Mucosa of descending colon (tissue), 3 donors: ENCODE results near the gene SPIRE1. TPM values are rescaled to one million over a fixed set of nuclear protein-coding genes. Genes with fewer than 3 reads are reported as not detected.
"Not testable (repeated sequence)": the region's sequence is repeated elsewhere in the genome, so short reads cannot be mapped to it uniquely, and the experiment has no call there.

Experiments used
- ATAC-seq: fragments of 200-7000 bp; cut with Tn5 transposase; one replicate; pipeline ENCODE4 v1.9.1; 2020; ENCODE audit warnings: mild to moderate bottlenecking, moderate library complexity
- DNase-seq, 3 donors: peaks; one replicate each; pipeline ENCODE4 v3.0.0-alpha.2; 2020
- H3K36me3 ChIP-seq: fragments of 200-600 bp; one replicate; pipeline ENCODE4 v1.8.0; 2021; ENCODE audit warnings: low read depth, mild to moderate bottlenecking
- H3K4me1 ChIP-seq: fragments of 200-600 bp; one replicate; pipeline ENCODE4 v1.8.0; 2021; ENCODE audit warnings: low read depth, mild to moderate bottlenecking
- H3K4me3 ChIP-seq: fragments of 200-600 bp; one replicate; pipeline ENCODE4 v1.8.0; 2021; ENCODE audit warnings: mild to moderate bottlenecking
- H3K9me3 ChIP-seq: fragments of 200-600 bp; one replicate; pipeline ENCODE4 v1.8.0; 2021; ENCODE audit warnings: mild to moderate bottlenecking
- intact Hi-C, 2 donors: fragments of 100-400 bp; cut with DNase I in 1 of 2; cut with micrococcal nuclease in 1 of 2; formaldehyde crosslinking; loops; one replicate each; pipeline versions ENCODE4 v1.11.0 to v1.11.1; 2022; cut with DNase I, micrococcal nuclease
- total RNA-seq, 3 donors: library from RNA; stranded (reverse); fragmentation: NEBNext Ultra II Directional in 2 of 3; extraction: Animal tissue kit (Norgen Biotek cat#: 25700) in 2 of 3; gene quantifications; one replicate each; pipeline versions ENCODE4 v1.2.1 to v1.2.4, GENCODE V29; 2021 to 2023
- TF ChIP-seq, protein P1 (sequence below): fragments of 200-600 bp; IDR thresholded peaks from one replicate; pipeline ENCODE4 v1.8.0; 2022; ENCODE audit warnings: antibody characterized with exemption, mild to moderate bottlenecking
- donor health status: DM: no; HTN: no; CAD: no; lungs with moderate emphysema.
- donor health status: DM: no; HTN: no; CAD: no.
- donor health status: DM: no; HTN: yes; CAD: no.

Gene SPIRE1
- total RNA-seq, 3 donors from 2014 or later, result 4.7 to 32.8 (median 5.1) TPM

DNA sequence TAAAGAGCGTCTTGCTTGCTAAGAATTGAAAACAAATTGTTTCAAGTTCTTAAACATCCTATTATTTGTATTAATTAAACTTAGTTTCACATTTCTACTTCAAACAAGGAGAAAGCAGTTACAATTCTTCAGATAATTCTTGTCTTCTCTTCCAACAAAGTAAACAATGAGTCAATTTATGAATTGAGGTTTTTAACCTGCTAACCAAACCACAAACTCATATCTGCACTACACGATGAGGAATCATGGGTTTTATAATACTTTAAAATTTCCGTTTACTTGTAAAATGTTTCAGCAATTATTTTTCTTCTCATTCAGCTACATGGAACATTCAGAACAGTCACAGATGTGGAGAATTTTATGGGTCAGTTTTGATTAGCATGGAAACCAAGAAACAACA, 114.2 kb downstream of the SPIRE1 start:
- H3K9me3 ChIP-seq, result peaks cover 6% of the 10 kb centered on the region
- ATAC-seq, result no peak
- no peaks in the 10 kb centered on the region for H3K4me1 ChIP-seq
- TF ChIP-seq, protein P1, sequence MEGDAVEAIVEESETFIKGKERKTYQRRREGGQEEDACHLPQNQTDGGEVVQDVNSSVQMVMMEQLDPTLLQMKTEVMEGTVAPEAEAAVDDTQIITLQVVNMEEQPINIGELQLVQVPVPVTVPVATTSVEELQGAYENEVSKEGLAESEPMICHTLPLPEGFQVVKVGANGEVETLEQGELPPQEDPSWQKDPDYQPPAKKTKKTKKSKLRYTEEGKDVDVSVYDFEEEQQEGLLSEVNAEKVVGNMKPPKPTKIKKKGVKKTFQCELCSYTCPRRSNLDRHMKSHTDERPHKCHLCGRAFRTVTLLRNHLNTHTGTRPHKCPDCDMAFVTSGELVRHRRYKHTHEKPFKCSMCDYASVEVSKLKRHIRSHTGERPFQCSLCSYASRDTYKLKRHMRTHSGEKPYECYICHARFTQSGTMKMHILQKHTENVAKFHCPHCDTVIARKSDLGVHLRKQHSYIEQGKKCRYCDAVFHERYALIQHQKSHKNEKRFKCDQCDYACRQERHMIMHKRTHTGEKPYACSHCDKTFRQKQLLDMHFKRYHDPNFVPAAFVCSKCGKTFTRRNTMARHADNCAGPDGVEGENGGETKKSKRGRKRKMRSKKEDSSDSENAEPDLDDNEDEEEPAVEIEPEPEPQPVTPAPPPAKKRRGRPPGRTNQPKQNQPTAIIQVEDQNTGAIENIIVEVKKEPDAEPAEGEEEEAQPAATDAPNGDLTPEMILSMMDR, result no peak
- DNase-seq, result no peak
- no peaks in the 10 kb centered on the region for H3K36me3 ChIP-seq
- no peak overlapping the region for H3K4me3 ChIP-seq
- intact Hi-C loops, result no loop called here

DNA sequence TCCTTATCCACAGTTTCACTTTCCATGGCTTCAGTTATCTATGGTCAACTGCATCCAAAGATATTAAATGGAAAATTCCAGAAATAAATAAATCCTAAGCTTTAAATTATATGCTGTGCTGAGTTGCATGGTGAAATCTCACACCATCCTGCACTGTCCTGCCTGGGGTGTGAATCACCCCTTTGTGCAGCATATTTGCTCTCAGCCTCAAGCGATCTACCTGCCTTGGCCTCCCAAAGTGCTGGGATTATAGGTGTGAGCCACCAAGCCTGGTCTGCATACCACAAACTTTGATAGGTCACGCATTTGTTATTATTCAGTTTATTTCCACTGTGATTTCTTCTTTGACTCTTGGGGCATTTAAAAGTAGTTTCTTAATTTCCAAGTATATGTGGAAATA, 117.2 kb downstream of the SPIRE1 start:
- no peaks in the 10 kb centered on the region for H3K4me1 ChIP-seq
- peaks cover 6% of the 10 kb centered on the region for H3K9me3 ChIP-seq
- intact Hi-C loops, result no loop called here
- TF ChIP-seq, protein P1, result no peak
- ATAC-seq (no peak), DNase-seq (no peak)
- H3K36me3 ChIP-seq, result no peaks in the 10 kb centered on the region
- H3K4me3 ChIP-seq, result no peak overlapping the region

DNA sequence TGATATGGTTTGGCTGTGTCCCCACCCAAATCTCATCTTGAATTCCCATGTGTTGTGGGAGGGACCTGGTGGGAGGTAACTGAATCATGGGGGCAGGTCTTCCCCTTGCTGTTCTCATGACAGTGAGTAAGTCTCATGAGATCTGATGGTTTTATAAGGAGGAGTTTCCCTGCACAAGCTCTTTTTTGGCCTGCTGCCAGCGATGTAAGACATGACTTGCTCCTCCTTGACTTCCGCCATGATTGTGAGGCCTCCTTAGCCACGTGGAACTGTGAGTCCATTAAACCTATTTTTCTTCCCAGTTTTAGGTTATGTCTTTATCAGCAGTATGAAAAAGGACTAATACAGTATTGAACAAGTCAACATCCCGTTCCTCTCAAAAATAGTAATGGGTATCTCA, 118.7 kb downstream of the SPIRE1 start:
- DNase-seq, H3K4me3 ChIP-seq, intact Hi-C loops, H3K36me3 ChIP-seq, H3K4me1 ChIP-seq, H3K9me3 ChIP-seq, ATAC-seq: not testable (repeated sequence)

DNA sequence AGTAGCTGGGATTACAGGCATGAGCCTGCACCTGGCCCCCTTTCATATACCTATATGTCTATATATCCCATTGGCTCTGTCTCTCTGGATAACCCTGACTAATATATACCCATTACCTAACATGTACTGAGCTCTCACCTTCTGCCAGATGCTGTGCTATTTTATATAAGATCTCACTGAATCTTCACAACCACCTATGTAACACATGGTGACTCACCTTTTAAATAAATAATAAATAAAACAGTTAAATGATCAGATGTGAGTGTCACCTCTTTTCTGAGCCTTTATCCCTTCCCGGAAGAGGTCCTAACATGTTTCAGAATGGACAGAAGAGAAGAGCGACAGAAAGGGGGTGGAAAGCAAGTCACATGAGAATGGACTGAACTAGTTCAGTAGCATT, 123.1 kb downstream of the SPIRE1 start:
- intact Hi-C loops, result no loop called here
- DNase-seq (no peak), ATAC-seq (no peak)
- TF ChIP-seq, protein P1, result no peak
- Histone ChIP-seq H3K4me3 (no peak overlapping the region), H3K36me3 (no peaks in the 10 kb centered on the region), H3K9me3 (no peaks in the 10 kb centered on the region), H3K4me1 (no peaks in the 10 kb centered on the region)

DNA sequence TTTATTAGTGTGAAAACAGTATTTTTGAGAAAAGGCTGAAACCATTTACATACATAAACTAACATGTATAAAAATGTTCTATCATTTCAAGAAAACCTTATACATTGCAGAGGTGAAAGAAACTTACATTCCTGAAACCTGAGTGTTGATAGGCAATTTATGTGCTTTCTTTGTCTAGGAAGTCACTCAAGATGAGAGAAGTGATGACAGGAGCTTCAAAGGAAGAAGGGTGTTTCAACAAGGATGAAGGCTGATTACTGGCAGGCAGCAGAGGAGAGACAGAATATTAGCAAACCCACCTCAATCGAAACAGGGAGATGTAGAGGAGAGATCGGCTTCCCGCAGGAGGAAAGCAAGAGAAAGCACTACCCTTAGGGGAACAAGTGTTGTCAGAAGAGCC, 125.2 kb downstream of the SPIRE1 start:
- no peaks in the 10 kb centered on the region for H3K36me3 ChIP-seq
- DNase-seq (no peak), ATAC-seq (no peak)
- no peaks in the 10 kb centered on the region for H3K9me3 ChIP-seq
- H3K4me1 ChIP-seq, result no peaks in the 10 kb centered on the region
- H3K4me3 ChIP-seq, result no peak overlapping the region
- TF ChIP-seq, protein P1, result no peak
- intact Hi-C loops, result no loop called here

DNA sequence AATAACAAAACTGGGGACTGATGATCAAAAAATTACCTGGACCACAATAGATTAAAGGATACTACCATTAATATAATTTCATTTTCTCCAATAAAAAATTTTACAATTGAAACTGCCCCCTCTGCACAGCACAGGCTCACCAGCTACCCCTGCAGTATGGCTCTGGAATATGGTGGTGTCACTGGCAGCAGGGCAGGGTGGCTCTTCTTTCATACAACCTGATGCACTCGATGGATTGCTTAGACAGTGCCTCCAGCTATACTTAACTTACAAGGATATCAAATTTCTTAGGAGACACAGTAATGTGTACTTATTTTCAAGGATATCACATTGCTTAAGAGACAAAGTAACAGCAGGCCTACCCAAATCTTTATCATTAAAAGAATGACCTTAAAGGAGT, 126.2 kb downstream of the SPIRE1 start:
- Histone ChIP-seq H3K4me3 (no peak overlapping the region), H3K9me3 (no peaks in the 10 kb centered on the region), H3K4me1 (no peaks in the 10 kb centered on the region), H3K36me3 (no peaks in the 10 kb centered on the region)
- intact Hi-C loops, result no loop called here
- DNase-seq (no peak), ATAC-seq (no peak)
- TF ChIP-seq, protein P1, result no peak
